Stimulated activated CD4-positive, alpha-beta T cell treated with anti-CD3 and anti-CD28 coated beads, Interleukin-12 subunit alpha, Interleukin-12 subunit beta, amount 100 ng/mL, for 48 hours (primary cell): Measurements from ENCODE around the gene KPNB1.
A peak's percentile ranks its signal among the peaks of the same experiment; 100 is the strongest.

Source experiments
- DNase-seq, 3 donors: peaks; one replicate each; pipeline ENCODE4 v3.0.0-alpha.2; 2020; ENCODE audit warnings: low read depth in 2 of 3, low spot score in 1 of 3

The KPNB1 gene

DNA sequence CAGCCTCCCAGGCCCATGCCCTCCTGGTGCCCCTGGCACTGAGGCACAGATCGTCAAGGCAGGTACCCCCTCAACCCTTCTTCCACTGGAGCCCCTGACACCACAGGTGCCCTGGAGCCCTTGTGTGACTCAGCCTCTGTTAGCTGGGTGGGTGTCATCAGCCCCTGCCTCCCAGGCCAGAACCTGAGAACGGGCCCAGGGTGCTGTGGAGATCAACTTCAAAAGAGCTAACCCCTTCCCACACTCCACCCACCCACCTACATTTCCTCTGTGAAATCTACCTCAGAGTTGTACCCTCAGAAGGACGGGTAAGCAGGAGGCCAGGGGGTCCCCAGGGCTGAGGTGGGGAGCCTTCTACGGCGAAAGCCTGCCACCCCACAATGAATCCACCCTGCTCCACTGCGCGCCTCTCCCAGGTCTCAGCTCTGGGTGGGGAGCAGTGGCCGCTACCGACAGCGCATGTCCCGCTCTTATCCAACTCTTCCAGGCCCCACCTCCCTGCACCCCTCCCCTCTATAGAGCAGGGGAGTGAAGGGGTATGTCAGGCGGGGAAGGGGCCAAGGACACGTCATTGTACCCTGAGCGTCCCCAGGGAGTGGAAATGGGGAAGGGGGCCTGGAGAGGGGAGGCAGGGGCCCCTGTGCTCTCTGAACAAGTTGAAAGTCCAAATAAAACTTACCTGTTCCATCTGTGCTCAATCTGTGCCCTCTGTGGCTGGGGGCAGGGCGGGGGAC lies 61.8 kb downstream of the KPNB1 start:
- DNase-seq: no peak

DNA sequence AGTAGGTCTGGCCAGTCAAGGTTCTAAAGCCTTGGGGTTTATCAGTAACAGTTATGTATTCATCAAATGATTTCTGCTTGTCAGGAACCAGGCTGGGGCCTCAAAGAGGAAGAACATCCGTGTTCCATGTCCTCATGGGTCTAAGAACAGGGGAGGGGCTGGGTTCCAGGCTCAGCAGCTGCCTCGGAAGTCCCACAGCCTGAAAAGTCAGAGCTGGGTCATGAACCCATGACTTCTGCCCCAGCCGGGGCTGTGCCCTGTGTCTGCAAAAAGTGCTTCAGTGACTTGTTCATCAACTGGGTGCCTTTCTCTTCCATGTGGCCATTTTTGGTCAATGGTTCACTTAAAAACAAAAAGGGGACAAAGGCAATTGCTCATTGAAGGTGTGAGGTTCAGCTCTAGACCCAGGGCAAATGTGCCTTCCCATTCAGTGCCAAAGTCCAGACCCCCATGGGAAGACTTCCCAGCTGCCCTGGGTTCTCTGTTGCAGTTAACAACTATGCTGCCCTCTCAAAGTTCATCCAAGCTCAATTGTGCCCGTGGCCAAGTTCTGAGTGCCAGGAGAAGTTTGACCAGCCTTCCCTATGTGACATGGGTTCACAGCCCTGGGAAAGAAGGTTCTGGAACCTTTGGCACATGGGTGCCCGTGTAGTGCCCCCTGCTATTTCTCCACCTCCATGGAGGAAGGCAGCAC lies 62.8 kb downstream of the KPNB1 start:
- DNase-seq: no peak

DNA sequence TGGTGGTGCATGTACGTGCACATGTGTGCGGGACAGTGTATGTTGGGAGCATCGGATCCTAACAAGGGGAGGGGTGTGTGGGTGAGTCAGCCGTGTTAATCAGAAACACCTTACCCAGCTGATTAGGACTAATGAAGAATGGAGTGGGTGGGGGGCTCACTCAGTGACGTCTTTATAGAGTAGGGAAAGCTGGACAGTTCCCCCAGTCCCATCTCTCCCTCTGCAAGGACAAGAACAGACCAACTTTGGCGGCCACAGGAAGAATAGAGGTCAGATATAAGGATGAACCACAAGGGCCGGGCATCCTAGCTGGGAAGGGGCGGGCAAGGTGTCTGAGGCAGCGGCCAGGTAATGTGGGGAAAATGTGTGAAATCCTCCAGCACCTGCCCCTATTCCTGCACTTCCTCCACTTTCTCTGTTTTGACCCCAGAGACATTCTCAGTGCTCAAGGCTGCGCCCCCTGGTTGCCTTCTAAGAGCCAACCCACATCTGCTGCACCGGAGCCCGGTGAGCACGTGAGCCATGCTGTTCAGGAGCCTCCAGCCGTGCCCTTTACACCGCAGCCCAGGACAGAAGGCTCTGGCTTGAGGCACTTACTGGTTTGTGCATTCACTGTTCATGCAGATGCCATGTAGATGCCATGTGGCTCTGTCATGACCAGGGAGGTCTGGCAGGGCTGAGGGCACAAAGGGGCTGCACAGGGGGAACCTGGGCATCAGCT lies 64.4 kb downstream of the KPNB1 start:
- DNase-seq: no peak

DNA sequence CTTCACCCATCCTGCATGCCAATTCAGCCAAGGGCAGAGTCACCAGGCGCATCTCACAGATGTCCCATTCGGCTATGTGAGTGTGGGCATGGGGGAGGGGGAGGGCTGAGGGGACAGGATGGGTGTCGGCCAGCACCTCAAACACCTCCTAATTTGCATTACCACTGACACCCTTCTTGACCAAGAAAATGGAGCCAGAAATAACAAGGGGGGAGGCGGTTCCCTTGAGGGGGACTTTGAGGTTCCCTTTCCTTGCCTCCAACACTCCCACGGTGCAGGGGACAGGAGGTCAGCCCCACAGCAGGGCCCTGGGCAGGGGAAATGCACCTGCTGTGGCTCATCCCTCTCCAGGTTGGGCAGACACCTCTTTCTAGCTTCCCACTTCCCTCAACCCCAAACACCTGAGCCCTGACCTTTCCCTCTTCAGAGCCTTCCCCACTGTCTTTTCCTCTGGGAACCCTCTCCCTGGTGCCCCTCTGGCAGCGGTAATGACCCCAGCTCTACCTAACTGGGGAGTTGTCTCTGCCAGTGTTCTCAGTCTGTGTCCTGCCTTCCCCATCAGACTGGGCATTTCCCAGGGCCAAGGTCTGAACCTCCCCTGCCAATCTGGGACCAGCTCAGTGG lies 65.2 kb downstream of the KPNB1 start:
- DNase-seq: no peak

DNA sequence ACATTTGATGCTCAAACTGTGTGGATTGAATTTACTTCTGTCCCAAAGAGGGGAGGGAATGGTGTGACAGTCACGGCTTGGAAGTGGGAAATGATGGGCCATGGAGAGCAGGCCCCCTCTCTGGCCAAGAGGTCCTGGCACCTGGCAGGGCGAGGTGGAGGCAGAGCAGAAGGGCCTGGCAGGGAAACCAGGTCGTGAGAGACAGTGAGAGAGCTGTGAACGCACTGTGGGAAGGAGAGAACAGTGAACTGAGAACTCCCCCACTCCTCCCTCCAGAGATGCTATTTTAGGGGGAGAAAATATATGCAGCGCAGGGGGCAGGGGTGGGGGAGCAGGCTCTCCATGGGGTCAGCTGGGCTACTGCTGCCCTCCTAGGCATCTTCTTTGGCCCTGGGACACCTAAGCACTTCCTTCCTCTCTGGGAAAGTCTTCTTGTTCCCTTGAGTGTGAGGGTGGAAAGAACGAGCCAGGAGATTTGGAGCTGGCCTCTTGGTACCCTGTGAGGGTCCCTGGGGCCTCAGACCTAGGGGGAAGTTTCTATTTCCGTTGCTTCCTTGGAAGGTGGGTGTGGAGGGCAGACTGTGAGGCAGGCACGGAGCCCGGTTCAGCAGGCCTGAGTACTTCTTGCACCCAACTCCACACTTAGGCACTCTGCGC lies 66.1 kb downstream of the KPNB1 start:
- no peak for DNase-seq

DNA sequence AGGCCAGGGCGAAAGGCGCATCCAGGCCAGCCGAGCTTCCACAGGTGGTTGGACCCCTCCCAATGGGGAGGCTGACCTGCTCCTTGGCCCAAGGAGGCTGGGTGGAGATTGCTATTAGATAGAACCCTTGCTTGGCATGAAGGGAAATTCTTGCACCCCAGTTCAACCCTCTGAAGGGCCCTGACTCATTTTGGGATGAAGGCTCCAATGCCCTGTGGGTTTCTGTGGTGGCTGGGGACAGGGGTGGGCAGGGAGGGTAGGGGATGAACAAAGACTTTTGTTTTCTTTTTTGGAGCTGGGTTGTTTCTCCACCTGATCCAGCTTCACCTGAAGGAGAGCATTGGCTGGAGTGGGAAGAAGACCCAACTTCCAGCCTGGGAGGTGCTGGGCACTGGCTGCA lies 66.7 kb downstream of the KPNB1 start:
- DNase-seq: no peak

DNA sequence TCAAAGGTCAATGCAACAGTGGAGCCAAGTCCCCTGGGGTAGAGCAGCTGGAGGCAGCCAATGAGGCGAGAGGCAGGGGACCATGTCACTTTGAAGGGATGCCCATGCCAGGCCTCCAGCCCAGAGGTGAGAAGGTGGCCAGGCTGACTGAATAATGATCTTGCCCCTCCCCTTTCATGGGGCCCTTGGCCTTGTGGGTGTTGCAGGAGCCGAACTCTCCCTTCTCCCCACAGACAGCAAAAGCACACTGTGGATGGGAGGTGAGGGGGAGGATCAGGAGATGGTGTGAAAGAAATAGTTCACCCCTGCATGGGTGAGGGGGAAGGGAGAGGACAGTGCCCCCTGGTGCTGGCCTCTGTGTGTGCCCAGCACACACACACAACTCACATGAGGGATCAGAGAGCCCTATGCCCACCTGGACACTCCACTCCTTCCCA lies 67.6 kb downstream of the KPNB1 start:
- no peak for DNase-seq

DNA sequence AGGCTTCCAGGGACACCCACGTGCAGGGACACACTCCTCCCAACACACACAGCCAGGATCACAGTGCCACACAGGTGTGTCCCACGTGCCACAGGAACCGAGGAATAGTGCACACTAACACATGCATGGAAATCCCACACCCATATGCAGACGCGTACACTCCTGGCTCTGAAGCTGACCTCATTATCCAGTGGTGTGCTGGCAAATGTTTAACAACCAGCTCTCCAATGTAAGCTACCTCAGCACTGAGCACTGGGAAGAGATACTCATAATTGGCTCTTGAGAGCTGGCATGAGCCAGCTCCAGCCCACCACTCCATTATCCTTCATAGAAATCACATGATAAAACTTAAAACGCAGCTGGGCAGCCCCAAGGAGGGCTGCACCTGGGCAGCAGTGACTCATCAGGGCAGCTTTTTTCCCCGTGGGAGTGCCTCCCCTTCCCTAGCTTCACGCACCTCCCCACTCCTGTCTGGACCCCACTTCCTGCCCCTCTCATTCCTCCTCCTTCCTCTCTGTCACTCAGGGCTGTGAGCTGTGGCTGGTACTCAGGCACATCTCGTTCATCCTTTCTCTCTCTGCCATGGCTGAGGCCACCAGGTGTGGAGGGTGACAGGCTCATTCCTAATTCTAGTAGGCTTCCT lies 68.4 kb downstream of the KPNB1 start:
- DNase-seq: no peak

DNA sequence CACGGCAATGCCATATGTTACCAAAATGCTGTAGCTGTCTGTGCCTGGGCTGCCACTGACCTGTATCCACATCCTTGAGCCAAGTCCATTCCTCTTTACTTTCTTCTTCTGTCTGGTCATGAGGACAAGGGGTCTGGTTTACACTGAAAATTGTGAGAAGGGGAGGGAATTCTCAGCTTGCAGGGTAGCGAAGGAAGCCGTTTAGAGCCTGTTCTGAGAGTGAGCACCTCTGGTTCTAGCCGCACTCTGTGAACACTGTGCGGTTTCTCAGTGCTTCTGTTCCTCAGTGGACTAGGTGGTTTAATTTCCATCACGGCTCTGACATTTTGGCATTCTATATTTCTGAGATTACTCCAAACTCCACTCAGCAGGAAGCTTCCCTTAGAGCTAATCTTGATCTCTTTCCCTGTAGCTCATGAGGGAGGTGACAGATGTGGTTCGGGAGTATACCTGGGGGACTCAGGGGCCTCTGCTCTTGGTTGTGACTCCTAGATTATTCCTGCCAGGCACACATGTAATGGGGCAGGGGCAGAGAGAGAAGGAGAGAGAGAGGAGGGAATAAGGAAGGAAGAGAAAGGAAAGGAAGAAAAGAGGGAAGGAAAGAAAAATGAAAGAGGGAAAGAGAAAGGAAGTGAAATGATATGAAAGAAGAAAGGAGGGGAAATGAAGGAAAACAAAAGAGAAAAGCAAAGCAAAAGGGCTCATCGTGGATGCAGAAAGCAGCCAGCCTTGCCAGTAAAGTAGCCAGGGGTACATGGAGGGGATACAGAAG lies 69.1 kb downstream of the KPNB1 start:
- no peak for DNase-seq

DNA sequence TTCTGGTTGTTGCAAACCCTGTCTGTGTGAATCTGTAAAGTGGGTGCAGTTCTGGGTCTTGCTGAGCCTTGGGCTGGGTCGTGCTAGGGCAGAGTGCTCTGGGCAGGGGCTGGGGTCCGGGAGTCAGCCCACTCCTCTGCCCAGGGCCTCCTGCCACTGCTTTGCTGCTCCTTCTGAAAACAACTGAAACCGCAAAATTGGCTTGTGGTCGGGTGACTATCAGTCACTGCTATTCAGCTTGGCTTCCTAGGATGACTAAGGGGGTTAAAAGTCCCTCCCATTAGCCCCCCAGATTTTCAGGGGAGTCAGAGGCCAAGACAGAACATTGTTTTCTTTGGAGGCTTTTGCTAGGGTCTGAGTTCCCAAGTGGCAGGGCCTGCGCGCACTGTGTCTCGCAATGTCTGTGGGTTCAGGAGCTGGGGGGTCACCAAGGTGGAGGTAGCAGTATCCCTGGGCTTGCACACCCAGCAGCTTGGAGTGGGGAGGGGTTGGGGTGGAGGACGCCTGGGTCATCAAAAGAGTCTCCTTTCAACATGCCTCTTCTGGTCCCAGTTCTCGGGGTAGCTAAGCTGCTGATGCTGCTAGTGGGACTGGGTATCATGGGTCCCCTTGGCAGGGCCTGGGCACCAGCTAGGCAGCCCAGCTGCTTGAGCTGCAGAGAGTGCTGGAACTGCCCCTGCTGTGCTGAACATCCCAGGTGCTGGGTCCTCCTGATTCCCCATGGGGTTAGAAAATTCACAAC lies 69.9 kb downstream of the KPNB1 start:
- DNase-seq: peak; percentile 76 to 87 (median 82)

DNA sequence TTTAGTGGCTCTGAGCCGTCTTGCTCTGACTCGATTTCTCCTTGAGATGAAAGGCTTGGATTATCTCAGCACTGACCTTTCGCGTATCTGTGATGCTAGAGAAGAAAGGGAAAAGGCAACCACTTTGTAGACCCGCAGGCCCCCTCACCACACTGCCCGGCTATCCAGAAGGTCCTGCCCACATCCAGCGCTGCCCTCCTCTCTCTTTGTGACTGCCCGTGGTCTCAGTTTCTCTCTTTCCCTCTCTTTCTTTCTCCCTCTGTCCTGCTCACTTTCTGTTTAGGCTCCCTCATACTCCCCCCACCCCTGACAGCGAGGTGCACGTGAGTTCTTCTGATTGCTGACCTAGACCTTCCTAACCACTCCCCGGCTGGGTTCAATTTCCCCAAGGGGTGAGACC lies 70.5 kb downstream of the KPNB1 start:
- DNase-seq: no peak

DNA sequence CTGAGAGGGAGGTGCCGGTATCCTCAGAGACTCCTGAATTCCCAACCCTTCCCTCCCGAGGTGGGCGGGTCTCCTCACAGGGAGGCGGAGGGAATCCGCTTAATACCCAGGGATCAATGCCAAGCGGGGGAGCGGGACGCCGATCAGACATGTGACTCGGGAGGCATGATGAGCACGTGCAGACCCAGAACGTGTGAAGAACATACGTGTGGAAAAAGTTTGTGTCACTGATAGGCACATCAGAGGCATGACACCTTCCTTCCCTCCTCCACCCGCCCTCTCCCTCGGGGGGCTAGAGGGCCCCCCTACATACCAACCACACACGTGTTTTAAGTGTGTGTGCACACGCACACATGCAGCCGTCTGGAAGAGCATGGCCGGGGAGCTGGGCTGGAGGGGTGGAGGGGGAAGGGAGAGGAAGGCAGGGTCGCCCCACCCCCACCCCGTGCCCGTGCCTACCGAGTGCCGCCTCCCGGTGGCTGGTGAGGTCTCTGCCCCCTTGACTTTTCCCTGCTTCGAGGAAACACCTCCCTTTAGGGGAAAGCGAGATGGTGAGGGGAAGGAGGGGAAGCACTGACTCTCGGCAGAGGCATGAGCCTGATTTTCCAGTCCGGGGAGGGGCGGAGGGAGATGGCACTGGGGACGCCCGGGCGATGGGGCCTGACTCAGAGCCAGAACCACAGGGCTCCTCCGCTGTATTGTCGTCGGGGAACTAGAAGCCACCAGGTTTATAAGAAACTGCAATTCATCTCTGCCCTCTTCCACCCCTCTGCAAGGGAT lies 71.2 kb downstream of the KPNB1 start:
- peak; percentile 97 to 99 (median 98) for DNase-seq

DNA sequence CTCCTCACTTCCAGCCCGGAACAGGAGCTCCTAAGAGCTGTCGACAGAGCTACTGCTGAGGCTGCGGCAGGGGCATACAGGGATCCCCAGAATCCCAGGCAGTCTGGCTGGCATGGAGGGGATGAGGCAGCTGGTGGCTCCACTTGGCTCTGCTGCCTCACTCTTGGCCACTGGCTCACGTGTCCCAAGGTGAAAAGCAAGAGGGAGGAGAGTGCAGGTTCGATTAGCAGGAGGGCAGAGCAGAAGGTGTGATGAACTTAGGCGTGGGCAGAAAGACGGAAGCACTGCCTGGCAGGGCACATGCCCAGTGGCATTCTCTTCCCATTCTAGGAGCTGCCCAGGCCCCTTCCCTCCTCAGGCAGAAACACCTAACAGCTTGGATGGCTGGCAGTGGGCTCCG lies 72.0 kb downstream of the KPNB1 start:
- no peak for DNase-seq

DNA sequence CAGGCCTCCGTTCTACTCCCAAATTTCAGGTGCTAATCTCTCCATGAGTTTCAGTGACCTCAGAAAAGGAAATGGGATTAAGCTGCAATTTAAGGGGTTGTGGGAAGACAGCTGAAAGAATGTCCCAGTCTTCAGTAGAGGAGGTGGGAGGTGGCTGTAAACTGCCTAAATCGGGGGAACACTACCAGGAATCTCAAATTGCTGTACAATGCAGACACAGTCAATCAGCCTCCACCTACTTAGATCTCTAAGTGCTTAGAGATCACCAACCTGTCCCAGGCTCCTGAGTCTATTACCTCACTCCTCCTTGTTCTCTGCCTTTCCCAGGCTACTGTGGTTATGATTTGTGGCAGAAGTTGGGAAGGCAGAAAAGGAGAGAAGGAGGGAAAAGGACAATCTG lies 75.0 kb downstream of the KPNB1 start:
- no peak for DNase-seq

DNA sequence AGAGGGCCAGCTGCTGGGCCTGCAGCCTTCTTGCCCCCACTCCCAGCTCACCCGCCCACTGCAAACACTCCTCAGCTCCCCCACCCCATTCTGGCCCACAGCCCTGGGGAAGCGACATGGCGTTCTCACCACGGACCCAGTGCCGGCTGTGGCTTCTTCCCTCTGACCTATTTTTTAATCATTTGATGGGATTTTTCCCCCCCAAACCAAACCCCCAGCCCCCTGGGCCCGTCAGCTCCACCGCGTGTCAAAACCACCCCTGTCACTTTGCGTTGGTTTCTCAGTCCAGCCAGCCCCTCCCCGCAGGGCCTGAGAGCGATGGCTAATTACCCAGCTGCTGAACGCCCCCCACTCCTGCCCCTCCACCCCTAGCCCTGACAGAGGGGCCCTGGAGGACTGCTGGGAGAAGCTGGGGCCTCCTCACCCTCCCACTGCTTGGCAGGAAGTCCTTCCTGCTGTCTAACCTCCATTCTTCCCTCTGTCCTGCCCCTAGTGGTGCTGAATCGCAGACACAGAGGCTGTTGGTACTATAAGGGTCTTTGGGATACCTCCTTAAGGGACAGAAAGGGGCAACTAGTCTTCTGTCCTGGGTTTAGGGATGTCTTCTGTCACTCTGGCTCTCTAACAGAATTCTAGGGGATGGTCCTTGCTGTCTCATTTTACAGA lies 75.9 kb downstream of the KPNB1 start:
- no peak for DNase-seq

DNA sequence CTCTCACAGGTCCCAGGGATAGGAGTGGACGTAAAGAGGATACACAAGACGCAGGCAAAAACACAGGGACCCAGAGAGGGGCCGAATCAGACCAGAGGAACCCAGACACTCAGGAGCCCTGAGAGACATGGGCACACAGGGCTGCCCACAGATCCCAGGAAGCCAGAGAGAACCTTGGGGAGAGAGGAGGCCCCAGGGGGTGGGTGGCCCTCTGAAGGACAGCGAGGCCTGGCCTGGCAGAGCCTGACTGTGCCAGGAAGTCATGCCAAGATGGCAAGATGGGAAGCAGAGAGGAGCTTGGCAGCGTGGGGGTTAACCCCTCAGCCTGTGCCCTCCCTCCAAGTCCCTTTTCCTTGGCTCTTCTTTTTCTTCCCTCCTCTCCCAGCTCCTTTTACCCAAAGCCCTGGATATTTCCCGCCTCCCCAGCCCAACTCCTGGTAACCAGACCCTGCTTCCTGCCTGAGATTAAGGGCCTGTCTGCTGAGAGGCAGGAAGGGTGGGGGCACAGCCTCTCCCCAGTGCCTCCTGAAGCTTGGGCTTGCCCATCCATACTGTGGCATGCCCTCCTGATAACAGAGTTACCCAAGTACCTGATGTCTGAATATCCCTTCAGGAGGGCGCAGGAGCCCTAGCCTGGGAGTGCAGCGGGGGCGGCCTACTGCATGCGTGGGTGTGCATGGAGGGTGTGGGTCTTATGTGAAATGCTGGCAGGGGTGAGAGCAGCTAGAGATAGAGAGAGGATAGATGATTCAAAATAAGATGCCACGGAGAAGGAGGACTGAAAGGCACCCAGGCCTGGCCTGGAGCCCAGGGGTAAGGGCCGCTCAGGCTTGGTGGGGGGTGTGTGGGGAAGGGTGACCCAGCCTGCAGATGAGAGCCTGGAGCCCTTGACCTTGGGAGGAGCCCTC lies 77.3 kb downstream of the KPNB1 start:
- DNase-seq: no peak

DNA sequence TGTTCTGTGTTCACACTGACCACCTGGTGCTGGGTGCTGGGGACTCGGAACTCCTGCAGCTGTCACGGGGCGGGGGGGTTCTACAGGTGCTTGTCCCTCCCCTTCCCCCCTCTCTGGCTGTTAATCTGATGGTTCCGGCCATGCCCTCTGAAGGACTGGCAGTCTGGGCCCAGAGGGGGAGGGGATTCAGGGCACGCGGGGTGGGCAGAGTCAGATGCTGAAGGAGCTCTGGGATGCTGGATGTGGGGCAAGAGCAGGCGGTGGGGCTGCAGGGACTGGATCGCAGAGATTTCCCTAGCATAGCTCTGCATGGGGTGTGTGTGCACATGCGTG lies 78.0 kb downstream of the KPNB1 start:
- no peak for DNase-seq
